Cardiac fibroblast (primary cell): Measurements from ENCODE around the gene SERTAD3.
A peak's percentile ranks its signal among the peaks of the same experiment; 100 is the strongest.

Source experiments
- DNase-seq, 2 donors: peaks; one replicate each; pipeline versions ENCODE4 v3.0.0 to v3.0.0-alpha.2; 2010; ENCODE audit warnings: low read depth in 2 of 2
- H3K4me3 ChIP-seq, 2 donors: replicated peaks in 1 of 2; 1 replicate in 1 of 2; 2 replicates in 1 of 2; pipeline ENCODE4 v1.5.1; 2011; ENCODE audit warnings: low read depth in 2 of 2, low read length in 2 of 2, mild to moderate bottlenecking in 2 of 2, moderate library complexity in 1 of 2
- CTCF ChIP-seq: IDR thresholded peaks from one replicate; pipeline ENCODE4 v1.5.1; 2011; ENCODE audit warnings: low read depth, mild to moderate bottlenecking, low read length, inconsistent platforms

The SERTAD3 gene

GRCh38 chr19:40423938-40424337, 20.2 kb downstream of the SERTAD3 start:
- peak overlapping the region; percentile 81 to 84 for H3K4me3 ChIP-seq
- no peak for TF ChIP-seq CTCF

GRCh38 chr19:40422748-40423566, 21.2 kb downstream of the SERTAD3 start:
- TF ChIP-seq CTCF: no peak
- DNase-seq: no peak
- no peak overlapping the region for H3K4me3 ChIP-seq

More at GRCh38 chr19:40423938-40424337, 20.2 kb downstream of the SERTAD3 start:
- no peak for DNase-seq

GRCh38 chr19:40421993-40422747, 22.0 kb downstream of the SERTAD3 start:
- no peak overlapping the region for H3K4me3 ChIP-seq
- no peak for DNase-seq
- TF ChIP-seq CTCF: no peak

DNA sequence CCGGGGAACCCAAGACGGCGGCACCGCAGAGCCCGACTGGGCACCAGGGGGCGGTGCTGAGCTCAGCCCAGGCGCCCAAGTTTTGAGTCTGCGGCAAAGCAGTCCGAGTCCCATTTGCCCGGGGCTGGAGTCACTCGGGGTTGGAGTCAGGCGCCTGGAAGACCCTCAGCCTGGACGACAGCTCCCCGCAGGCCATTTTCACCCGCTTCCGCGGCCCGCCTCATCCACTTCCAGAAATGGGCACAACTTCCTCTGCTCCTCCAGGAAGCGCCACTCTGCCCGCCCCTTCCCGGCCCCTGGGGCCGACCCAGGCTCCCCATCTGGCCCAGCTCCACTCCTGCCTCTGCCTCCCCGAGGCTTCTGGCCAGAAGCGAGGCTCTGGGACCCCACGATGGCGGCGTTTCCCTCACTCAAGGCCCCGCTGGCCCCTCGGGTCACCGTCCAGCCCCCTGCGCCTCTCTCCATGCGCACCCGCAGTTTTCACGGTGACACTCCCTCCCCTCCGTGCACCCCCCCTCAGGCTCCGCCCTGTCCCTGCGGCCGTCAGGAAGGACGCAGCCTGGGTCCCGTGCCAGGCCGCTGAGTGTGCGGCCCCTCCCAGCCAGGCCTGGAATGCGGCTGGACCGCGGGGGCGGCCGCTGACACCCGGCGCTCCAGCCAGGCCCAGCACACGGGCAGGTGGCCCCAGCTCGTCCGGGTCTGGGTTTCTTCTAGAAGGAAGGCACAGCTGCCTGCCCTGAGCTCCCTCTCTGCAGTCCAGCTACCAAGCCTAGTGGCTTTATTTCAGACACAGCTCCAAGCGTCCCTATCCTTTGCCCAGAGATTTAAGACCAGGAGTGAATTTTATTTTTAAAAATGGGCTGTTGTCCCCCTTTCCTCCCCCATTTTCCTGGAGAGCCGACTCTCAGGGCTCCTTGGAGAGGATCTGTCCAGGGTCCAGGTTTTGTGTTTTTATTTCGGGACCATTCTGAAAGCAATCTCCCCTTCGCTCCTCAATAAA, 23.1 kb downstream of the SERTAD3 start:
- peak; percentile 98 for TF ChIP-seq CTCF
- H3K4me3 ChIP-seq: peak overlapping the region; percentile 64 to 67
- DNase-seq: peak; percentile 92 to 96

DNA sequence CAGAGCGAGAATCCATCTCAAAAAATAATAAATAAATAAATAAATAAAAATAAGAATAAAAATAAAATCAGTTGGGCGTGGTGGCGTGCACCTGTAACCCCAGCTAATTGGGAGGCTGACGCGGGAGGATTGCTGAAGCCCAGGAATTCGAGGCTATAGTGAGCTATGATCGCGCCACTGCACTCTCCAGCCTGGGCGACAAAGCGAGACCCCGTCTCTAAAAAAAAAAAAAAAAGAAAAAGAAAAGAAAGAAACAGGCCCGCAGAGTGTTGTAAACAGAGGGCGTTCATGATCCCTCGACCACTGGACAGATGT, 23.7 kb downstream of the SERTAD3 start:
- H3K4me3 ChIP-seq: peak overlapping the region; percentile 64 to 67
- no peak for TF ChIP-seq CTCF
- DNase-seq: no peak

DNA sequence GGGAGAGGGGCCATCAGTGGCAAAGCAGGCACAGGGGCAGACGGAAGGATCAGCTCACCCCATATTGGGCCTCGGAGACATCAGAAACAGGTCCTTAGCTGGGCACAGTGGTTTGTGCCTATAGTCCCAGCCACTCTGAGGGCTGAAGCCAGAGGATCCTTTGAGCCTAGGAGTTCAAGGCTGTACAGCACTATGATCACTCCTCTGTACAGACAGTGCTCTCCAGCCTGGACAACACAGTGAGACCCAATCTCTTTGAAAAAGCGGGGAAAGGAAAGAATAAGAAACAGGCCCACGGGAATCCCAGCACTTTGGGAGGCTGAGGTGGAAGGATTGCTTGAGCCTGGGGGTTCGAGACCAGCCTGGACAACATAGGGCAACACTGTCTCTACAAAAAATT, 24.4 kb downstream of the SERTAD3 start:
- no peak for TF ChIP-seq CTCF
- no peak overlapping the region for H3K4me3 ChIP-seq
- no peak for DNase-seq
